ENCODE data around the gene DNAH14. TPM values are rescaled to one million over a fixed set of nuclear protein-coding genes. Genes with fewer than 3 reads are reported as not detected.
"Not testable (repeated sequence)": the region's sequence is repeated elsewhere in the genome, so short reads cannot be mapped to it uniquely, and the experiment has no call there.

Gene DNAH14
- polyA plus RNA-seq, 1 donor (not counting 4 experiments of a cell fraction or from before 2014, with no cell fraction given), result 6.4 TPM

DNA sequence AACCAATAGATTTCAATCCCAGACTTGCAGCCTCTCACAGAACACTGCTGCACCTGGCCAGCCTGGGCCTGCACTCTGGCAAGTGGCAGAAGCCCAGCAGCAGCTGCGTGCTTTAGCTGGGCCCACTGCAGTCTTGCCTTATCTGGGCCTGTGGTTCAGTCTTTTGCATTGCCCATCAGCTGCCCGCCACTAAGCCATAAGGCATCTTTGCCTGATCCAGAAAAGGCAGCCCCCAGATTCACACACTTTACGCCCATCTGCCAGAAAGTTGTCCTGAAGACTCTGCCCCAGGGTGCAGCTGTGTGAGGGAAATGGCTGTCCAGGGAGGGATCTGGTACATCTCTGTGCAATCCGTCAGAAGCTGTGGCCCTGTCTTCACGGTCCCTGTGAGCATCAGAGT lies 217.0 kb downstream of the DNAH14 start:
- Histone ChIP-seq H3K9me3 (ENCODE audit: control insufficient read depth, low read depth, low read length) (no peaks in the 10 kb centered on the region), H3K27ac (ENCODE audit: control insufficient read depth, insufficient read depth, low read length) (no peak overlapping the region), H3K27me3 (ENCODE audit: control insufficient read depth, extremely low read depth, insufficient read depth, low read length) (no peaks in the 10 kb centered on the region), H3K79me2 (ENCODE audit: control insufficient read depth, insufficient read depth, low read length) (no peaks in the 10 kb centered on the region), H3K4me2 (ENCODE audit: control insufficient read depth, extremely low read depth, insufficient read depth, low read depth, low read length) (no peak overlapping the region), H2AFZ (ENCODE audit: control insufficient read depth, low read length) (peak overlapping the region; percentile 34), H3K9me1 (ENCODE audit: control insufficient read depth, extremely low read depth, insufficient read depth, low read length) (no peaks in the 10 kb centered on the region), H3K9ac (ENCODE audit: control insufficient read depth, extremely low read depth, insufficient read depth, low read length) (no peak overlapping the region), H4K20me1 (ENCODE audit: control insufficient read depth, extremely low read depth, insufficient read depth, low read length) (no peaks in the 10 kb centered on the region), H3K4me1 (ENCODE audit: control insufficient read depth, extremely low read depth, insufficient read depth, low read length) (no peaks in the 10 kb centered on the region), H3K4me3 (ENCODE audit: control insufficient read depth in 2 of 3, extremely low read depth in 1 of 3, insufficient read depth in 2 of 3, low read depth in 1 of 3, low read length in 3 of 3) (no peak overlapping the region), H3K36me3 (ENCODE audit: control insufficient read depth in 2 of 2, extremely low read depth in 1 of 2, insufficient read depth in 2 of 2, low read length in 2 of 2) (no peaks in the 10 kb centered on the region)
- DNase-seq (ENCODE audit: low read depth, low spot score), result no peak
- TF ChIP-seq, protein P1, sequence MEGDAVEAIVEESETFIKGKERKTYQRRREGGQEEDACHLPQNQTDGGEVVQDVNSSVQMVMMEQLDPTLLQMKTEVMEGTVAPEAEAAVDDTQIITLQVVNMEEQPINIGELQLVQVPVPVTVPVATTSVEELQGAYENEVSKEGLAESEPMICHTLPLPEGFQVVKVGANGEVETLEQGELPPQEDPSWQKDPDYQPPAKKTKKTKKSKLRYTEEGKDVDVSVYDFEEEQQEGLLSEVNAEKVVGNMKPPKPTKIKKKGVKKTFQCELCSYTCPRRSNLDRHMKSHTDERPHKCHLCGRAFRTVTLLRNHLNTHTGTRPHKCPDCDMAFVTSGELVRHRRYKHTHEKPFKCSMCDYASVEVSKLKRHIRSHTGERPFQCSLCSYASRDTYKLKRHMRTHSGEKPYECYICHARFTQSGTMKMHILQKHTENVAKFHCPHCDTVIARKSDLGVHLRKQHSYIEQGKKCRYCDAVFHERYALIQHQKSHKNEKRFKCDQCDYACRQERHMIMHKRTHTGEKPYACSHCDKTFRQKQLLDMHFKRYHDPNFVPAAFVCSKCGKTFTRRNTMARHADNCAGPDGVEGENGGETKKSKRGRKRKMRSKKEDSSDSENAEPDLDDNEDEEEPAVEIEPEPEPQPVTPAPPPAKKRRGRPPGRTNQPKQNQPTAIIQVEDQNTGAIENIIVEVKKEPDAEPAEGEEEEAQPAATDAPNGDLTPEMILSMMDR (optimal IDR thresholded peaks at IDR 0.05 in 1 of 3, IDR thresholded peaks at IDR 0.05 in 1 of 3, conservative IDR thresholded peaks at IDR 0.05 in 1 of 3; ENCODE audit: extremely low read depth in 1 of 3, insufficient read depth in 2 of 3, low read length in 3 of 3), result no peak
- no peak for TF ChIP-seq EZH2 (IDR thresholded peaks at IDR 0.05; ENCODE audit: low read length)
- dilution Hi-C loops (cut with MboI; ENCODE audit: extremely low pct_ligation_motif_present, low sequenced_read_pairs), result no loop called here
- FAIRE-seq, result no peak

DNA sequence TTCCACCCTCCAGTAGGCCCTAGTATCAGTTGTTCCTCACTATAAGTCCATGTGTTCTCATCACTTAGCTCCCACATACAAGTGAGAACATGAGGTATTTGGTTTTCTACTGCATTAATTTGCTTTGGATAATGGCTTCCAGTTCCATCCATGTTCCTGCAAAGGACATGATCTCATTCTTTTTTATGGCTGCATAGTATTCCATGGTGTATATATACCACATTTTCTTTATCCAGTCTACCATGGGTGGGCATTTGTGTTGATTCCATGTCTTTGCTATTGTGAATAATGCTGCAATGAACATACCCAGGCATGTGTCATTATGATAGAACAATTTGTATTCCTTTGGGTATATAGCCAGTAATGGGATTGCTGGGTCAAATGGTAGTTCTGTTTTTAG lies 218.3 kb downstream of the DNAH14 start:
- H3K27ac ChIP-seq (ENCODE audit: control insufficient read depth, insufficient read depth, low read length); H3K9ac ChIP-seq (ENCODE audit: control insufficient read depth, extremely low read depth, insufficient read depth, low read length); H3K4me2 ChIP-seq (ENCODE audit: control insufficient read depth, extremely low read depth, insufficient read depth, low read depth, low read length); FAIRE-seq; H3K9me3 ChIP-seq (ENCODE audit: control insufficient read depth, low read depth, low read length); H4K20me1 ChIP-seq (ENCODE audit: control insufficient read depth, extremely low read depth, insufficient read depth, low read length); H3K4me3 ChIP-seq (ENCODE audit: control insufficient read depth in 2 of 3, extremely low read depth in 1 of 3, insufficient read depth in 2 of 3, low read depth in 1 of 3, low read length in 3 of 3); H3K27me3 ChIP-seq (ENCODE audit: control insufficient read depth, extremely low read depth, insufficient read depth, low read length); H3K9me1 ChIP-seq (ENCODE audit: control insufficient read depth, extremely low read depth, insufficient read depth, low read length); H3K79me2 ChIP-seq (ENCODE audit: control insufficient read depth, insufficient read depth, low read length); DNase-seq (ENCODE audit: low read depth, low spot score); H2AFZ ChIP-seq (ENCODE audit: control insufficient read depth, low read length); dilution Hi-C loops (cut with MboI; ENCODE audit: extremely low pct_ligation_motif_present, low sequenced_read_pairs); H3K36me3 ChIP-seq (ENCODE audit: control insufficient read depth in 2 of 2, extremely low read depth in 1 of 2, insufficient read depth in 2 of 2, low read length in 2 of 2); H3K4me1 ChIP-seq (ENCODE audit: control insufficient read depth, extremely low read depth, insufficient read depth, low read length): not testable (repeated sequence)

DNA sequence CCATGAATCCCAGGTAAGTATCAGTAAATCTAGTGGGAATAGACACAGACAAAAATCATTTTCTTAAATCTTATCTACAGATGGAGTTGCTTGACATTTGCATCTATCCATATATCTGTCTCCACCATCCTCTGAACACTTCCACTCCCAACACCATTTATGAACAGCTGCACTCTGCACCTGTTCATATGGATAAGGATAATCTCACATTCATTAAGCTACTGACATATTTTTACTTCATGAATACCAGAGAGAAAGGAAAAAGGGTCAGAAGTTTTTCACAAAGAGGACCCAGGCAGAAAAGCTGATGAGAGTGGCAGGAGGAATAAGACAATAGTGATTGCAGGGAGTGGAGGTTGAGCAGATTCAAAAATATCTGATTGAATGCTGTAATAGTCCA lies 222.6 kb downstream of the DNAH14 start:
- H3K9me1 ChIP-seq (ENCODE audit: control insufficient read depth, extremely low read depth, insufficient read depth, low read length), result no peaks in the 10 kb centered on the region
- H3K4me2 ChIP-seq (ENCODE audit: control insufficient read depth, extremely low read depth, insufficient read depth, low read depth, low read length), result no peak overlapping the region
- no peaks in the 10 kb centered on the region for H3K36me3 ChIP-seq (ENCODE audit: control insufficient read depth in 2 of 2, extremely low read depth in 1 of 2, insufficient read depth in 2 of 2, low read length in 2 of 2)
- H3K4me1 ChIP-seq (ENCODE audit: control insufficient read depth, extremely low read depth, insufficient read depth, low read length), result no peaks in the 10 kb centered on the region
- H2AFZ ChIP-seq (ENCODE audit: control insufficient read depth, low read length), result no peak overlapping the region
- no peak for TF ChIP-seq EZH2 (IDR thresholded peaks at IDR 0.05; ENCODE audit: low read length)
- TF ChIP-seq, protein P1 (optimal IDR thresholded peaks at IDR 0.05 in 1 of 3, IDR thresholded peaks at IDR 0.05 in 1 of 3, conservative IDR thresholded peaks at IDR 0.05 in 1 of 3; ENCODE audit: extremely low read depth in 1 of 3, insufficient read depth in 2 of 3, low read length in 3 of 3), result no peak
- no peak overlapping the region for H3K9ac ChIP-seq (ENCODE audit: control insufficient read depth, extremely low read depth, insufficient read depth, low read length)
- no peaks in the 10 kb centered on the region for H4K20me1 ChIP-seq (ENCODE audit: control insufficient read depth, extremely low read depth, insufficient read depth, low read length)
- no peak overlapping the region for H3K4me3 ChIP-seq (ENCODE audit: control insufficient read depth in 2 of 3, extremely low read depth in 1 of 3, insufficient read depth in 2 of 3, low read depth in 1 of 3, low read length in 3 of 3)
- FAIRE-seq (no peak), DNase-seq (ENCODE audit: low read depth, low spot score) (no peak)
- H3K27ac ChIP-seq (ENCODE audit: control insufficient read depth, insufficient read depth, low read length), result no peak overlapping the region
- H3K79me2 ChIP-seq (ENCODE audit: control insufficient read depth, insufficient read depth, low read length), result no peaks in the 10 kb centered on the region
- no peaks in the 10 kb centered on the region for H3K9me3 ChIP-seq (ENCODE audit: control insufficient read depth, low read depth, low read length)
- no peaks in the 10 kb centered on the region for H3K27me3 ChIP-seq (ENCODE audit: control insufficient read depth, extremely low read depth, insufficient read depth, low read length)
- dilution Hi-C loops (cut with MboI; ENCODE audit: extremely low pct_ligation_motif_present, low sequenced_read_pairs), result no loop called here
